ENCODE data around the gene C10orf95.

DNA sequence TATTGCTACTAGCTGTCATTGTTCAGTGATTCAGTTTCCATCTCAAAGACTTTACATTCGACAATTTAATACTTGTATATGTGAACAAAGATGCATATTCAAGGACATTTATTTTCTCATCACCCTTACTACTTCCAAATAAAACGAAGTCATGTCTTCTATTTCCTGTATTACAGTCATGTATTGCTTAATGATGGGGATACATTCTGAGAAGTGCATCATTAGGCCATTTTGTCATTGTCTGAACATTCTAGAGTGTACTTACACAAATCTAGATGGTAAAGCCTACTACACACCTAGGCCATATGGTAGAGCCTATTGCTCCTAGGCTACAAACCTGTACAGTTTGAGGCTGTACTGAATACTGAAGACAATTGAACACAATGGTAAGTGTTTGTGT lies 6.5 kb downstream of the C10orf95 start:
- TF ChIP-seq CTCF (IDR thresholded peaks at IDR 0.05; ENCODE audit: insufficient read depth, low read length) (no peak), GABPA (IDR thresholded peaks at IDR 0.05; ENCODE audit: low read depth) (no peak), POLR2AphosphoS5 (IDR thresholded peaks at IDR 0.05; ENCODE audit: low read depth) (no peak)
